ENCODE measurements around the gene SEH1L.

Gene SEH1L

GRCh38 chr18:13032173-13032572 lies 84.4 kb downstream of the SEH1L start:
- DNase-seq (ENCODE audit: insufficient read length, low spot score) (no peak), FAIRE-seq (no peak)

GRCh38 chr18:13035249-13035914 lies 87.6 kb downstream of the SEH1L start:
- DNase-seq (ENCODE audit: insufficient read length, low spot score) (no peak), FAIRE-seq (no peak)

- FAIRE-seq (no peak), DNase-seq (ENCODE audit: insufficient read length, low spot score) (no peak)
These were observed 89.0 kb downstream of the SEH1L start for GRCh38 chr18:13036622-13037320.
